Endothelial cell (in vitro differentiated cells): ENCODE data around the gene IFI35. TPM values are rescaled to one million over a fixed set of nuclear protein-coding genes. Genes with fewer than 3 reads are reported as not detected.
A peak's percentile ranks its signal among the peaks of the same experiment; 100 is the strongest.

Experiments
- DNase-seq: peaks from one replicate; pipeline ENCODE4 v3.0.0; 2021; ENCODE audit warnings: low spot score
- H3K27ac Mint-ChIP-seq: one replicate; pipeline ENCODE4 v1.8.0; 2021; ENCODE audit warnings: mixed read lengths, inconsistent platforms; ENCODE audit not compliant: unreplicated experiment
- H3K27me3 Mint-ChIP-seq: one replicate; pipeline ENCODE4 v1.8.0; 2021; ENCODE audit warnings: mild to moderate bottlenecking, moderate library complexity, mixed read lengths, inconsistent platforms; ENCODE audit not compliant: unreplicated experiment
- H3K36me3 Mint-ChIP-seq: one replicate; pipeline ENCODE4 v1.8.0; 2021; ENCODE audit warnings: mild to moderate bottlenecking, low read depth, mixed read lengths, inconsistent platforms; ENCODE audit not compliant: unreplicated experiment
- H3K4me1 Mint-ChIP-seq: one replicate; pipeline ENCODE4 v1.8.0; 2021; ENCODE audit warnings: mild to moderate bottlenecking, mixed read lengths, inconsistent platforms; ENCODE audit not compliant: unreplicated experiment
- H3K4me3 Mint-ChIP-seq: one replicate; pipeline ENCODE4 v1.8.0; 2021; ENCODE audit warnings: mild to moderate bottlenecking, mixed read lengths, inconsistent platforms; ENCODE audit not compliant: unreplicated experiment
- H3K9me3 Mint-ChIP-seq: one replicate; pipeline ENCODE4 v1.8.0; 2021; ENCODE audit warnings: mixed read lengths, inconsistent platforms; ENCODE audit not compliant: unreplicated experiment
- total RNA-seq: library from RNA; stranded (reverse); fragmentation: NEBNext Ultra II Directional; extraction: Animal tissue kit (Norgen Biotek cat#: 25700); gene quantifications from one replicate; pipeline ENCODE4 v1.2.1, GENCODE V29; 2021; ENCODE audit not compliant: unreplicated experiment
- TF ChIP-seq, protein P1 (sequence below): fragments of 200-600 bp; sonication (generic); IDR thresholded peaks from one replicate; pipeline ENCODE4 v1.5.0; 2021; ENCODE audit warnings: antibody characterized with exemption; ENCODE audit not compliant: unreplicated experiment

IFI35 gene
- total RNA-seq, 1 donor from 2014 or later = 4.2 TPM

DNA sequence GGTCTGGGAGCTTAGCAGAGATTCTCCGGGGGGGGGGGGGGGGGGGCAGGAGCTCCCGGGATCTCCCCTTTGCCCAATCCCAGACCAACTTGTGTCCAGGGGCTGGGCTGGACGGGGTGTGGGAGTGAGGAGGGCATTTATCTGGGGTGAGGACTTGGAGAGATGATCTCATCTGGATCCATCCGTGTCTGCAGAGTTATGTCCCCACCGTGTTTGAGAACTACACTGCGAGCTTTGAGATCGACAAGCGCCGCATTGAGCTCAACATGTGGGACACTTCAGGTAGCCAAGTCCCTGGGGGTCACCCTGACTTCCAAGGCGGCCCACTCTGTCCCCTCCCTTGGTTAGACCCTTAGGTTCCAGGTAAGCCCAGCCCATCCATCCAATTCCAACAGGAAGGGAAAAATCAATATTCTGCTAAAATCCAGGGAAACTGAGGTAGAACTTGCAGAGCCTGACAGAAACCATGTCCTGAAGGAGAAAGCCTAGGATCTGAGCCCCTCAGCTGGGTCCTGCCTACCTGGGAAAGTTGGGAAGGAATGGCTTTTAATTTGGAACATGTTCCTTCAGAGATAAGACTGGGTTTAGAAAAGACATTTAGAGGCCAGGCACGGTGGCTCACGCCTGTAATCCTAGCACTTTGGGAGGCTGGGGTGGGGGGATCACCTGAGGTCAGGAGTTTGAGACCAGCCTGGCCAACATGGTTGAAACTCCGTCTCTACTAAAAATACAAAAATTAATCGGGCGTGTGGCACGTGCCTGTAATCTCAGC lies 19.4 kb downstream of the IFI35 start:
- Mint-ChIP-seq H3K27ac (no peak overlapping the region), H3K27me3 (peaks cover 13% of the 10 kb centered on the region), H3K36me3 (peaks cover 4% of the 10 kb centered on the region), H3K9me3 (no peaks in the 10 kb centered on the region), H3K4me1 (peaks cover 4% of the 10 kb centered on the region), H3K4me3 (peak overlapping the region; percentile 91)
- TF ChIP-seq, protein P1, sequence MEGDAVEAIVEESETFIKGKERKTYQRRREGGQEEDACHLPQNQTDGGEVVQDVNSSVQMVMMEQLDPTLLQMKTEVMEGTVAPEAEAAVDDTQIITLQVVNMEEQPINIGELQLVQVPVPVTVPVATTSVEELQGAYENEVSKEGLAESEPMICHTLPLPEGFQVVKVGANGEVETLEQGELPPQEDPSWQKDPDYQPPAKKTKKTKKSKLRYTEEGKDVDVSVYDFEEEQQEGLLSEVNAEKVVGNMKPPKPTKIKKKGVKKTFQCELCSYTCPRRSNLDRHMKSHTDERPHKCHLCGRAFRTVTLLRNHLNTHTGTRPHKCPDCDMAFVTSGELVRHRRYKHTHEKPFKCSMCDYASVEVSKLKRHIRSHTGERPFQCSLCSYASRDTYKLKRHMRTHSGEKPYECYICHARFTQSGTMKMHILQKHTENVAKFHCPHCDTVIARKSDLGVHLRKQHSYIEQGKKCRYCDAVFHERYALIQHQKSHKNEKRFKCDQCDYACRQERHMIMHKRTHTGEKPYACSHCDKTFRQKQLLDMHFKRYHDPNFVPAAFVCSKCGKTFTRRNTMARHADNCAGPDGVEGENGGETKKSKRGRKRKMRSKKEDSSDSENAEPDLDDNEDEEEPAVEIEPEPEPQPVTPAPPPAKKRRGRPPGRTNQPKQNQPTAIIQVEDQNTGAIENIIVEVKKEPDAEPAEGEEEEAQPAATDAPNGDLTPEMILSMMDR = no peak
- DNase-seq = no peak

GRCh38 chr17:43026595-43026994 lies 20.0 kb downstream of the IFI35 start:
- peaks cover 4% of the 10 kb centered on the region for H3K4me1 Mint-ChIP-seq
- DNase-seq = no peak
- no peak overlapping the region for H3K27ac Mint-ChIP-seq
- H3K9me3 Mint-ChIP-seq = no peaks in the 10 kb centered on the region
- no peak overlapping the region for H3K4me3 Mint-ChIP-seq
- H3K27me3 Mint-ChIP-seq = peaks cover 13% of the 10 kb centered on the region
- peaks cover 4% of the 10 kb centered on the region for H3K36me3 Mint-ChIP-seq
- TF ChIP-seq, protein P1 = no peak

DNA sequence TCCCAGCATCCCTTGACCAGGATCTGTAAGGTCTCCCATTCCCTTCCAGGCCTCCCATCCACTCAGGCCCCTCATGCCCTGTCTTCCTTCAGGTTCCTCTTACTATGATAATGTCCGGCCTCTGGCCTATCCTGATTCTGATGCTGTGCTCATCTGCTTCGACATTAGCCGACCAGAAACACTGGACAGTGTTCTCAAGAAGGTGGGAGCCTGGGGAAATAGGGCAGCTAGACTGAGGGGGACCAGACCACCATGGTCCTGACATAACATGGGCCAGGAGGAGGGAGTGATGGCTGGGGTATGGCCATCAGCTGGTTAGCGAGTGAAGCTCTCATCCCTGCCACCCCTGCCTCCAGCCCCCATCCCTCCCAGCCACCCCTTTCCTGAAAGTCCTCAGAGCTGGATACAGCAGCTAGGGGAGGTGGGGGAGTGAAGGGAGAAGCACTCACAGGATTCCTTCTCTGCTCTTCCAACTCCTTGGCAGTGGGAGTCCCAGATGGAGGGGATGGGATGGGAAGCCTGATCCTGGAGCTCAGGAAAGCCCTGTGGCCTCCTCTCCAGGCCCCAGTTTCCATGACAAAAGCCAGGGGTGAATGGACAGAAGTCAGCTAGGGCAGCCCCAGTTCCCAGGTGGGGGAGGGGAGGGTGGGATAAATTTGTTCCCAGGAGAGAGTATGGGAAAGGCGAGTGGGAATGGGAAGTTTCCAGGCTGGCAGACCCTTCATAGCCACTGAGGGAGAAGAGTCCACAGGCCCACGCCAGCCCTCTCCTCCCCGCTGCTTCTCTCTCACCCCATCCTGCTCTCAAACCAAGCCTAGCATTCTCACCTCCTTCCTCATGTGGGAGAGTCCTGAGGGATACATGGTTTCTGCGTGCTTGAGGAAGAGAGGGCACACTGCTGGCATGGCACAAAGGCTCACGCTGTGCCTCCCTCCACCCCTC lies 20.8 kb downstream of the IFI35 start:
- no peak overlapping the region for H3K27ac Mint-ChIP-seq
- no peak for DNase-seq
- no peaks in the 10 kb centered on the region for H3K9me3 Mint-ChIP-seq
- H3K36me3 Mint-ChIP-seq = peaks cover 4% of the 10 kb centered on the region
- H3K4me1 Mint-ChIP-seq = peaks cover 4% of the 10 kb centered on the region
- H3K27me3 Mint-ChIP-seq = peaks cover 13% of the 10 kb centered on the region
- TF ChIP-seq, protein P1 = no peak
- H3K4me3 Mint-ChIP-seq = no peak overlapping the region

GRCh38 chr17:43028221-43028861 lies 21.8 kb downstream of the IFI35 start:
- H3K4me1 Mint-ChIP-seq = peaks cover 4% of the 10 kb centered on the region
- DNase-seq = no peak
- no peaks in the 10 kb centered on the region for H3K9me3 Mint-ChIP-seq
- no peak overlapping the region for H3K4me3 Mint-ChIP-seq
- peaks cover 13% of the 10 kb centered on the region for H3K27me3 Mint-ChIP-seq
- TF ChIP-seq, protein P1 = no peak
- H3K36me3 Mint-ChIP-seq = peaks cover 4% of the 10 kb centered on the region
- H3K27ac Mint-ChIP-seq = no peak overlapping the region
